HG03045 (cell line): ENCODE data around the gene ZNF189.
"Not testable (repeated sequence)": the region's sequence is repeated elsewhere in the genome, so short reads cannot be mapped to it uniquely, and the experiment has no call there.

Experiments used
- ATAC-seq: cut with Tn5 transposase; IDR thresholded peaks from one replicate; pipeline ENCODE4 v1.9.1; 2021; ENCODE audit warnings: mild to moderate bottlenecking, moderate library complexity; ENCODE audit not compliant: unreplicated experiment

ZNF189 gene

DNA sequence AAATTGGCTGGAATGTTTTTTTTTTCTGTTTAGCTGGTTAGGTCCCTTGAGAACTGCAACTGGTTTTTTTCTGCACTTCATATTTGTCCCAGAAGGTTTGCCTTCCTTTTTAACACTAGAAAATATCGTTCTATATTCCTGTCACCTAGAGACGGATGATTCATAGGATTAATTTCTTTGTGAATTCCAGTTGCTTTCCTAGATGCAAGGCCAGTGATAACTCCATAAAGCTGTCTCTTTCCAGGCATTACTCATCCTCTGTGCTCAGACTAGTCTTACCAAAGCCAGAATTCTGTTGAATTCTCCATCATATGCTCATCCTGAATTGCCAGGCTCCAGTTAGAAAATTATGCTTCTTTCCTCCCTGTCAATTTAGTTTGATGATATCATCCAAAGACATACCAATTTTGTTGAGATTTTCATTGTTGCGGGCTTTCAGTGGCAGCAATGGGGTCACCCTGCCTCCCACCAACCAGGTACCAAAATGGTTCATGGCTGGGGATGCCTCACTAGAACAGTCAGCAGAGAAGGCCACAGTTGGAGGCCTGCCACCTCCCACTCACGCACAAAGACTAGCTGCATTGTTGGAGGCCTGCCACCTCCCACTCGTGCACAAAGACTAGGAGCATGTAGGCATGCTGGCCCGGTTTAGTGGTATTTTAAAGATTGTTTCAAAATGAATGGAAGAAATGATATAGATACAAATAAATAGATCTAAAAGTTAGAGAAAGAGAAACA lies 22.4 kb upstream of the ZNF189 start:
- ATAC-seq = no peak

- no peak for ATAC-seq
Measured at GRCh38 chr9:101380295-101380694, 18.4 kb upstream of the ZNF189 start.

DNA sequence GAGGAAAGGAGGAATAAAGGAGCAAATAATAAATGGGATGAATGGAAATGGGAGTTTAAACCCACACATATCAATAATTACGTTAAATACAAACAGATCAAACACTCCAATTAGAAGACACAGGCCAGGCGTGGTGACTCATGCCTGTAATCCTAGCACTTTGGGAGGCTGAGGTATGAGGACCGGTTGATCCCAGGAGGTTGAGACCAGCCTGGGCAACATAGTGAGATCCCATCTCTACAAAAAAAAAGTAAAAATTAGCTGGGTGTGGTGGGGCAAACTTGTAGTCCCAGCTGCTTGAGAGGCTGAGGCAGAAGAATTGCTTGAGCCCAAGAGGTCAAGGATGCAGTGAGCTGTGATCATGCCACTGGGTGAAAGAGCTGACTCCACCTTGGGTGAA lies 17.5 kb upstream of the ZNF189 start:
- no peak for ATAC-seq

GRCh38 chr9:101381833-101382342 lies 16.8 kb upstream of the ZNF189 start:
- ATAC-seq = no peak

DNA sequence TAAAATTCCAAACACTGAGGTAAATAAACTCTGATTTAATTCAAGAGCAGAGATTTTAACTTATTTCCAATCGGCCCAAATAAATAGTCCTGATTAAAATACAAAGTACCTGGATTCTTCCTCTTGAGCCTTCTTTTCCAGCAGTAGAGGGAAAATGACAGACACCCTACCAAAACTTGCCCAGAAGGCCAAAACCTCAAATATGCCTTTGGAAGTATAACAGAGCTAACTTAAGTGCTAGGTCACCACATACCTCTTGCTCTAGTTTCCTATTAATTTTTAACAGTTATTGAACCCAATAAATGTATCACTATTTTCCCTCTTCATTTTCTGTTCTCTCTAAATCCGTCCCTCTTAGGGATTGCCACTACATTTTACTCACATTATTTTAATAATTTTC lies 15.3 kb upstream of the ZNF189 start:
- ATAC-seq = no peak

GRCh38 chr9:101384873-101385536 lies 13.6 kb upstream of the ZNF189 start, which contains the start of gene BAAT:
BAAT (minus strand) TSS chr9:101385006; CDS start chr9:101371404, 13,602 bp downstream.
- not testable (repeated sequence) for ATAC-seq

GRCh38 chr9:101387871-101388506 lies 10.7 kb upstream of the ZNF189 start:
- no peak for ATAC-seq

DNA sequence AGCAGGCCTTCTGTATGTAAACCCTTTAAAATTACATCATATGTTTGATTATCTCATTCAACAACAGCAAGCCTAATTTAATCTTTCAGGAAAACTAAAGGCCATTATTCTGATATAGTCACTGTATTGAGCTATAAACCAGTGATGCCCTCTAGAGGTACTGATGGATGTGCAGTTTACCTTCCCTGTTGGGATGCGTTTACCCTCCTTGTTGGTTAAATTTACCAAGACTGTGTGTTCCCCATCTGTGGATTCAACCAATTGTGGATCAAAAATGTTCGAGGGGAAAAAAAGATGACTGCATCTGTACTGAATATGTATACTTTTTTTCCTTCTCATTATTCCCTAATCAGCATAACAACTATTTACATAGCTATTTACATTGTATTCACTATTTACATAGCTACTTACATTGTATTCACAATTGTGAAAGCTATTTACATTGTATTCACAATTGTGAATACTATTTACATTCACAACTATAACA lies 10.1 kb upstream of the ZNF189 start:
- no peak for ATAC-seq

- ATAC-seq = no peak
Measured at GRCh38 chr9:101393135-101393534, 5.5 kb upstream of the ZNF189 start.

- no peak for ATAC-seq
Measured at GRCh38 chr9:101394687-101395086, 4.0 kb upstream of the ZNF189 start.

DNA sequence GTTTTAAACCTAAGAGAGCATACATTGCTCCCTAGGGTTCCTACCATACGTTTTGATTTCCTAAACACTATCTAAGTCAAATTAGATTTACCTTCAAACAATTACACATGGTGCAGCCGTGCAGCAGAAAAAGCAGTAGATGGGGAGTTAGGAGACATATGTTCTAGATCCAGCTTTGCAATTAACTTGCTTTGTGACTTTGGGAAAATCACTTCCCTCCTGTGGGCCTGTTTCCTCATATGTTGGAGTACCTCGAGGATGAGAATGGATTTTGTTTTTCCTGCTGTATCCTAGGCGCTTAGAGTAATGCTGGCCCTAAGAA lies 944 bp upstream of the ZNF189 start:
- ATAC-seq = no peak

- peak; percentile 1 for ATAC-seq
Measured at GRCh38 chr9:101398930-101399642, 435 bp downstream of the ZNF189 start.

GRCh38 chr9:101399643-101399970 lies 956 bp downstream of the ZNF189 start:
- no peak for ATAC-seq

GRCh38 chr9:101400120-101400519 lies 1.5 kb downstream of the ZNF189 start:
- no peak for ATAC-seq

- no peak for ATAC-seq
Measured at GRCh38 chr9:101403516-101404285, 5.0 kb downstream of the ZNF189 start.

- ATAC-seq = no peak
Measured at GRCh38 chr9:101408374-101409078, 9.9 kb downstream of the ZNF189 start.

GRCh38 chr9:101409079-101409477 lies 10.4 kb downstream of the ZNF189 start:
- no peak for ATAC-seq

GRCh38 chr9:101414839-101415238 lies 16.2 kb downstream of the ZNF189 start:
- ATAC-seq = no peak

DNA sequence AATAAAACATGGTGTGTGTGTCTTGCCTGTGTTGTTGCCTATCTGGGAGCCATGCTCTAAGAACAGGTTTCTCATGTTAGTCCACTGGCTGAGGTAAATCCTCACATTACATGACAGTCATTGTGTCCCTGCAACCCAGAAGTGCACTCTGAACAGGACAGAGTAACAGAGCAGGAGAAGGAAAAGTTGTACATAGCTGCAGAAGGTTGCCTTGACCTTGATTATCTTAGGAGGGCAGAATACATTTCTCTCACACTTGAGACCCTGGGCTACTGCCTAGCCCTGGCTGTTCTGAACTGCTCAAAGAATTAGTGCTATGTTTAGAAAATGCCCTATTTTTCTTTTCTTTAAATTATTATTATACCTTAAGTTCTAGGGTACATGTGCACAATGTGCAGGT lies 16.9 kb downstream of the ZNF189 start:
- no peak for ATAC-seq

DNA sequence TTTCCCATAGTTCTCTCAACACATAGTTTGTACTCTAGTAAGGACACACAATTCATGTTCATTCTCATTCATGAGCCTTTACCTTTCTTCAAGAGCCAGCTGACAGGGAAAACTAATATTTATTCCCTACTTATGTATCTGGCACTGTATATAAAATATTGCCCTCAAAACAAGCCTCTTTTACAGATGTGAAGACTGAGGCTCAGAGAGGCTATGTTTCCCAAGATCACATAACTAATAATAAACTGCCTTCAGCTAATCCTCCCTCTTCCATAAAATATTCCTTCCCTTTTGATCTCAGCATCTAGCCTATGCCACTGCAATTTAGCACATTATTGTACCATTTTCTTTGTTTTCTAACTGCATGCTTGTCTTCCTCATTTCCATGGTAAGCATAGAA lies 18.7 kb downstream of the ZNF189 start:
- ATAC-seq = no peak
